Thymus (tissue), 11 donors: Measurements from ENCODE around the gene CDK14. TPM values are rescaled to one million over a fixed set of nuclear protein-coding genes. Genes with fewer than 3 reads are reported as not detected.
A peak's percentile ranks its signal among the peaks of the same experiment; 100 is the strongest.

Source experiments
- DNase-seq, 9 donors: peaks; one replicate each; pipeline ENCODE4 v3.0.0-alpha.2; 2013; ENCODE audit warnings: low spot score in 9 of 9, low read depth in 6 of 9, missing footprints in 1 of 9
- H3K27ac ChIP-seq, 2 donors: one replicate each; pipeline ENCODE4 v1.5.1; 2013; ENCODE audit warnings: control low read depth in 1 of 2, low read depth in 1 of 2, low read length in 1 of 2, mild to moderate bottlenecking in 1 of 2, moderate library complexity in 1 of 2
- H3K27me3 ChIP-seq, 2 donors: one replicate each; pipeline ENCODE4 v1.5.1; 2013; ENCODE audit warnings: low read length in 1 of 2; ENCODE audit not compliant: control insufficient read depth in 2 of 2, insufficient read depth in 1 of 2
- H3K36me3 ChIP-seq, 2 donors: one replicate each; pipeline ENCODE4 v1.5.1; 2013; ENCODE audit warnings: low read length in 1 of 2, mild to moderate bottlenecking in 1 of 2, moderate library complexity in 1 of 2; ENCODE audit not compliant: control insufficient read depth in 2 of 2, insufficient read depth in 2 of 2
- H3K4me1 ChIP-seq, 2 donors: one replicate each; pipeline ENCODE4 v1.5.1; 2013; ENCODE audit warnings: low read length in 2 of 2; ENCODE audit not compliant: control insufficient read depth in 2 of 2, insufficient read depth in 2 of 2
- H3K4me3 ChIP-seq, 2 donors: one replicate each; pipeline ENCODE4 v1.5.1; 2013; ENCODE audit warnings: low read length in 2 of 2, control low read depth in 1 of 2, mild to moderate bottlenecking in 1 of 2
- H3K9me3 ChIP-seq, 2 donors: one replicate each; pipeline ENCODE4 v1.5.1; 2013; ENCODE audit warnings: low read length in 1 of 2, mild to moderate bottlenecking in 1 of 2; ENCODE audit not compliant: control insufficient read depth in 2 of 2, insufficient read depth in 1 of 2
- WGBS: extraction: QIAGEN DNeasy Blood & Tissue Kit; methylation state at CpG from one replicate; pipeline ENCODE4 v1.1.7; 2013; 5-methylcytosine and 5-hydroxymethylcytosine counted together
- polyA plus RNA-seq: library from polyadenylated mRNA; stranded (reverse); fragments of 200-250 nt; gene quantifications from one replicate; pipeline ENCODE4 v1.2.3, GENCODE V29; 2013
- total RNA-seq: library from RNA; stranded (reverse); fragments of 120-200 nt; gene quantifications from one replicate; pipeline ENCODE4 v1.2.4, GENCODE V29; 2013
- donor health status: healthy.

The CDK14 gene
- total and polyA plus RNA-seq, 2 donors, result 7.6 to 9.0 TPM

DNA sequence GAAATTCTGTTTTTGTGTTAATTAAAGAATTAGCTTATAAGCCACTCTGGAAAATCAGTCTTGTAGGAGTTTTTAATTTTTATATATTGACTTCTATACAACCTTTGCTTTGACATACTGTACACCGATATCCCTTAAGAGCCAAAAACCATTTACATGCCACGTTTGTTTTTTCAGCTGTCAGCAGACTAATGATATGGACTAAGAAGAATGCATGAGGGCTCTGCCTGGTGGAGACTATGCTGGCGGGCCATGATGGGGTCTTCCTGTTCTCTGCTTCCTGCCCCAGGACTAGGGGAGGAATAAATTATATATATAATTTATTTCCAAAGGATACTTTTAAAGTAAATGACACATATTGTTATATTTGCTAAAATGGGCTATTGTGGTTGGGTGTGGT is 96.3 kb downstream of the CDK14 start:
- WGBS, result 60% methylated on average over 3 of the region's 3 CpGs
- no peaks in the 10 kb centered on the region for H3K36me3 ChIP-seq
- no peaks in the 10 kb centered on the region for H3K9me3 ChIP-seq
- DNase-seq, result no peak
- no peak overlapping the region for H3K4me3 ChIP-seq
- H3K4me1 ChIP-seq, result no peaks in the 10 kb centered on the region
- H3K27me3 ChIP-seq, result no peaks in the 10 kb centered on the region
- no peak overlapping the region for H3K27ac ChIP-seq

DNA sequence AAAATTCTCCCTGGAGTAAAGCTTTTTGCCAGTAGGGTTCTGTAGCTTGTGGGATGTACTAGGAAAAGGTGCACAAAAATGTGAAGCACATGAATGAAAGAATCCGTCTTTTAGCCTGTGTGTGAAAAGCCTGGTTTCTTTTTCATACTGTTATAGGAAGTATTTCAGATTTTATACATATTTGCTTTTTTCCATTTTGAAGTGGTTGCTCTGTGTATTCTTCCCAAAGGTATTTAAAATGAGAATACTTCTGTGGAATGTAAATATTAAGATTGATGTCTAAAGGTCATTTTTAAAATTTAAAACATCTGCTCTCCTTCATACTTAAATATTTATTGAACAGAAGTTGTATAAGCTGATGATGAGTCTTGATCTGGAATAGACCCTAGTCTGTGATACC is 96.8 kb downstream of the CDK14 start:
- 100% methylated on average over 1 of the region's 1 CpG for WGBS
- H3K4me3 ChIP-seq, result no peak overlapping the region
- H3K4me1 ChIP-seq, result no peaks in the 10 kb centered on the region
- no peak for DNase-seq
- H3K36me3 ChIP-seq, result no peaks in the 10 kb centered on the region
- no peak overlapping the region for H3K27ac ChIP-seq
- H3K27me3 ChIP-seq, result no peaks in the 10 kb centered on the region
- H3K9me3 ChIP-seq, result no peaks in the 10 kb centered on the region

DNA sequence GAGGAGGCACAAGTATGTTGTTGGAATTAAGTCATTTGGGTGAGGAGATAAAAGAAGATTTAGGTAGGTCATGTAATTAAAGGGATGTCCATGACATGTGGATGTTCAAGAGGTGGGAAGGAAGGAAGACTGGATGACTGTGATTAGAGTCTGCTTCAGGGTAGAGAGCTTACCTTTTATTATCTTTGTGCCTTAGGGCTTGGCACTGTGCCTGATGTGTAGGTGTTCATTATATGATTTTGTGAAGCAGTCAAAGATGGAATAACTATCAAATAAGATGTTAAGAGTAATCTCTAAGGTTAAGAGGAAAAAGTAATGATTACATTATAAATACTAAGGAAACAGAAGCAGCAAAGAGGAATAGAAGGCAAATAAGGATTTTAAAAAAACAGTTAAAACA is 97.8 kb downstream of the CDK14 start:
- Histone ChIP-seq H3K4me1 (no peaks in the 10 kb centered on the region), H3K4me3 (no peak overlapping the region), H3K27ac (no peak overlapping the region), H3K36me3 (no peaks in the 10 kb centered on the region), H3K9me3 (no peaks in the 10 kb centered on the region), H3K27me3 (no peaks in the 10 kb centered on the region)
- DNase-seq, result no peak

DNA sequence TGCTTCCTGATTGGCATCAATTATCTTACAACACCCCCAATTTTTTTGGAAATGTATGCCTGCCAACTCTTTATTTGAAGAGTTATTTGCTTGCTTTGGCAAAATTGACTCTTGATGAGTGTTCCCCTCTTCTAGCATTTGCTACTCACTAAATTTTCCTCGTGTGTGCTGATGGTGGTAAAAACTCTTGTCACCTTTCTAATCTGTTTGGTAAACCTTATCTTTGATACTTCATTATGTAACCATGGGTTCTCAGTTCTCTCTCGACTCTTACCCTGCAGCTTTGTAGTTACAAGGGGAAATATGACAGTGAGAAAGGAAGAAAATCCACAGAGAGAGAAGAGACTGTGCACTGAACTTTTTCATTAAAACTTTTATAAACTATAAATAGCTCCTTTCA is 102.5 kb downstream of the CDK14 start:
- H3K4me3 ChIP-seq, result no peak overlapping the region
- no peaks in the 10 kb centered on the region for H3K9me3 ChIP-seq
- H3K27me3 ChIP-seq, result no peaks in the 10 kb centered on the region
- 75% methylated on average over 2 of the region's 2 CpGs for WGBS
- DNase-seq, result no peak
- no peak overlapping the region for H3K27ac ChIP-seq
- H3K36me3 ChIP-seq, result no peaks in the 10 kb centered on the region
- no peaks in the 10 kb centered on the region for H3K4me1 ChIP-seq

DNA sequence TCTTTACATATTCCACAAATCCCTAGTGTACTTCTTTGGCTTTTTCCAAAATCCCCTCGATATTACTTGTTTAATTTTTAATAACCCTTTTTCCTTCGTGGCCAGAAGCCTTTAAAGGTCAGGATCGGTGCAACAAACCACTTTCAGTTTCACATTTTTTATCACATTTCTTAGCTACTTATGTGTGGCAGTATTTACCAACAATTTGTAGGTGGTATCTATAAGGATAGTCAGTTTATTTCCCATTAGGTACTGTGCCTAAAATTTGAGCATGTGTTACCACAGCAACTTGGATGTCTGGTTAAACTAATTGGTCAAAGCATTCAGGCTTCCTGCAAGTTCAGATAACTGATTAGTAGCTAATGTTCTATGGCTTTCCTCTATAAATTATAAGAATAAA is 104.9 kb downstream of the CDK14 start:
- no peak overlapping the region for H3K4me3 ChIP-seq
- H3K27me3 ChIP-seq, result no peaks in the 10 kb centered on the region

DNA sequence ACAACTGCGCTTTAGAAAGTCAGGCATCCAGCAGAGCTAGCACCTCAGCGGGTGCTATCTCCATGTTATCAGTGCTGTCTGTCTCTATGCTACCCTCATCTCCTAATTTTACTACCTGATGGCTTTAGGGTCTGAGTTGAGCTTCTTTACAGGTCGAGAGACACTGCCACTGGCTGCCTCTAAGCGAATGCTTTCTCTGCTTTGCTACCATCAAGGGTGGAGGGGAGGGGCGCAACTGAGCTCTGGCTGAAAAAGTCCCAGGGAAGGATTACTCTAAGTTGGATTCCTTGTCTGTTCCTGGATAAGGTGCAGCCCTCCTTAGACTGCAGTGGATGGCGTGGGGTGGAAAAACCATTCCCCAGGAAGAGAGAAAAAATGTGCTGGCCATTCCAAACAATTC is 105.7 kb downstream of the CDK14 start:
- H3K4me1 ChIP-seq, result no peaks in the 10 kb centered on the region
- H3K27me3 ChIP-seq, result no peaks in the 10 kb centered on the region
- no peak for DNase-seq
- no peaks in the 10 kb centered on the region for H3K36me3 ChIP-seq
- no peaks in the 10 kb centered on the region for H3K9me3 ChIP-seq
- H3K27ac ChIP-seq, result no peak overlapping the region
- no peak overlapping the region for H3K4me3 ChIP-seq
- WGBS, result 86% methylated on average over 6 of the region's 6 CpGs

More for the DNA sequence above, 104.9 kb downstream of the CDK14 start:
- Histone ChIP-seq H3K9me3 (no peaks in the 10 kb centered on the region), H3K4me1 (no peaks in the 10 kb centered on the region), H3K27ac (no peak overlapping the region), H3K36me3 (no peaks in the 10 kb centered on the region)
- no peak for DNase-seq
- 56% methylated on average over 3 of the region's 3 CpGs for WGBS

DNA sequence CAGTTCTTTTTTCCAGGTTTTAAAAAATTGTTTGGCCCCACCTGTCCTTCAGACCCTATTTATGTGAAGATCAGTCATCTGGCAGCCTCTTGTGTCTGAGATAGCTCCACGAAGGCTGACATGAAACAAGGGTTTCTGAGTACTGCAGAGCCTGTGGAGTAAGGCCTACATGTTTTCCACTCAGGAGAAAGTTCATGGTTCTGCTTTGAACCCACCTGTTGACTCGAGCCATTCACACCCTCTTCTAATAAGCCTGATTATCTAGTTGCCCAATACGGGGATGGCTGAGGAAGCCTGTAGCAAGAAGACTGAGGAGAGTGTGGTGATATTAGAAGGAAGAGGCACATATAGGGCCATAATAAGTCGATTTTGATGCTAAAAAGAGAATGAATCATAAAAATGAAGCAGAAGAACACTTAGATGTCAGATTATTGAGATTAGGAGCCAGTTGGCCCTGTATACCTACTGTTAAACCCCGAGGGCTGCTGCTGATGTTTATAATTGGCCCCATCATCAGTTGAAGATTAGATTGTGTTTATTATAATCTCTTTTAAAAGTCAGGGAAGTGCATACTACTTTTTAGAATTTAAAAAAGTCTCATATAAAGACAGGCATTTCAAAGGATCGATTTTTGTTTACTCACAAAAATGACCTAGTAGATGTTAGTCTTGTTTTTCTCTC is 109.4 kb downstream of the CDK14 start:
- H3K36me3 ChIP-seq, result no peaks in the 10 kb centered on the region
- no peak overlapping the region for H3K27ac ChIP-seq
- no peaks in the 10 kb centered on the region for H3K9me3 ChIP-seq
- H3K4me1 ChIP-seq, result no peaks in the 10 kb centered on the region
- H3K4me3 ChIP-seq, result no peak overlapping the region
- 84% methylated on average over 6 of the region's 6 CpGs for WGBS
- no peak for DNase-seq
- H3K27me3 ChIP-seq, result no peaks in the 10 kb centered on the region

DNA sequence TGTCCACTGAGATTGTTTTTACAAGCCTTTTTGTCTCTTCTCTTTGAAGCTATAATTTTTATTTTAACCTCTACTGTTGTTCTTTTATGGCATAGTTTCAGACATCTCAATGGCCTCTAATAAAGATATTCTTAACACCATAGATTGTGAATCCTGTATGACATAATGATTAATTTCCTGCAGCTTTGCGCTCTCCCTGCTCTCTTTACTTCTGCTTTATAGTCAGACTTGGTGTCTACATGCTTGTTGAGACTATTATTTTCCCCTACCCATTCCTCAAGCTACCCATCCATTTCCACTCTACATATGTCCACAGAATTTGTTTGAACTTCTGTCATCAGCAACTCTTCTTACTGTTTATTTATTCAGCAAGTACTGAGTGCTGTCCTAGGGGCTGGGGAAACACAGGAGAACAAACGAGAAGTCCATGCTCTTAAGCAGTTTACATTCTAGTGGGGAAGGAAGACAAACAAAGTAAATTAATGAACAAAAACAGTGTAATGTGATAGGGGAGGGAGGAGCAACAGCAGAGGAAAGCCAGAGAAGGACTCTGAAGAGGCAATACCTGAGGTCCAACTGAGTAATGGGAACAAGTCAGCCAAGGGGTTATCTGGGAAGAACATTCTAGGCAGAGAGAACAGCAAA is 110.1 kb downstream of the CDK14 start:
- Histone ChIP-seq H3K4me1 (no peaks in the 10 kb centered on the region), H3K9me3 (no peaks in the 10 kb centered on the region), H3K27ac (no peak overlapping the region), H3K4me3 (no peak overlapping the region), H3K36me3 (no peaks in the 10 kb centered on the region), H3K27me3 (no peaks in the 10 kb centered on the region)
- 93% methylated on average over 2 of the region's 2 CpGs for WGBS
- no peak for DNase-seq

DNA sequence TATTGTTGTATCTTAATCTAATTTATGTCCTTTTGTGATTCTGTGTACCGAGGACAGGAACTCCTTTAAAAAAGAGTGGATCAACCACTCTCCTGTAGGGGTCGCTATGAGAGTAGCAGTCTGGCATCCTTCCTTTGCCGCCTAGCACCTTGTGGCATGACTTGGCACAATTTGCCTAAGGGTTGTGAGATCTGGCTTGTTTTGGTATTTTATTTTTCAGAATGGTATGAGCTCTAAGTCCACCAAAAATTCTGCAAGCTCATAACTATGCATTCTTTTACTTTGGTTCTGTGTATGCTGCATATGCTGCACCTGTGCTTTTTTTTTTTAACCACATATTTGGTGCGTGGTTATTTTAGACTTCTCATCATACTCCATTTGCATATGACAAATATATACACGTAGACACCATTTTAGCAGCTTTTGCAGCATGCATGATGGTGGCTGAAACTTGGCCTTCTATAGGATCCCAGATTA is 112.8 kb downstream of the CDK14 start:
- 34% methylated on average over 5 of the region's 5 CpGs for WGBS
- peak in 2 of 9 donors; percentile 2 to 10 for DNase-seq
- H3K9me3 ChIP-seq, result no peaks in the 10 kb centered on the region
- H3K4me3 ChIP-seq, result no peak overlapping the region
- H3K27ac ChIP-seq, result no peak overlapping the region
- no peaks in the 10 kb centered on the region for H3K27me3 ChIP-seq
- no peaks in the 10 kb centered on the region for H3K36me3 ChIP-seq
- no peaks in the 10 kb centered on the region for H3K4me1 ChIP-seq
